SJSA1 (cell line): ENCODE data around the gene TREML4. TPM values are rescaled to one million over a fixed set of nuclear protein-coding genes. Genes with fewer than 3 reads are reported as not detected.

Source experiments
- total RNA-seq: library from RNA; depleted of rRNA; stranded (reverse); fragments of >200 nt; shearing (Covaris generic); gene quantifications from 2 replicates; pipeline ENCODE4 v1.2.3, GENCODE V29; 2014; rRNA removed

Gene TREML4
- total RNA-seq, 1 experiment from 2014 or later: not detected

Other genes with a start within 250 kb of the TREML4 start
- 0.47 TPM in 1 of 2 replicates, not detected in the other for gene UNC5CL, start 189.1 kb upstream of the TREML4 start, total RNA-seq
- gene TSPO2, start 185.9 kb upstream of the TREML4 start, total RNA-seq: not detected in 2 replicates
- not detected in 2 replicates for gene APOBEC2, start 175.1 kb upstream of the TREML4 start, total RNA-seq
- 9.5 and 12.9 TPM in 2 replicates for gene OARD1, start 156.0 kb upstream of the TREML4 start, total RNA-seq
- 6.5 and 14.9 TPM in 2 replicates for gene NFYA, start 155.4 kb upstream of the TREML4 start, total RNA-seq
- not detected in 2 replicates for gene TREML1, start 74.0 kb upstream of the TREML4 start, total RNA-seq
- not detected in 2 replicates for gene TREM2, start 65.2 kb upstream of the TREML4 start, total RNA-seq
- not detected in 2 replicates for gene TREML2, start 27.2 kb upstream of the TREML4 start, total RNA-seq
- gene TREM1, start 58.3 kb downstream of the TREML4 start, total RNA-seq: not detected in 2 replicates
- gene NCR2, start 107.3 kb downstream of the TREML4 start, total RNA-seq: not detected in 2 replicates